Left lung (tissue), 10 donors: Measurements from ENCODE around the gene TSHB. TPM values are rescaled to one million over a fixed set of nuclear protein-coding genes. Genes with fewer than 3 reads are reported as not detected.

ENCODE experiments used
- ATAC-seq: fragments of 200-7000 bp; cut with Tn5 transposase; one replicate; pipeline ENCODE4 v1.9.1; 2020; ENCODE audit warnings: moderate library complexity
- DNase-seq, 4 donors: peaks; one replicate each; pipeline ENCODE4 v3.0.0-alpha.2; 2013 to 2020
- H3K27ac ChIP-seq, 2 donors: fragments of 200-600 bp; sonication (generic) in 1 of 2; one replicate each; pipeline versions ENCODE4 v1.5.0 to v1.8.0; 2020 to 2021
- H3K27me3 ChIP-seq, 2 donors: fragments of 200-600 bp; sonication (generic) in 1 of 2; one replicate each; pipeline versions ENCODE4 v1.5.0 to v1.8.0; 2020 to 2021
- H3K36me3 ChIP-seq, 2 donors: fragments of 200-600 bp; sonication (generic) in 1 of 2; one replicate each; pipeline versions ENCODE4 v1.5.0 to v1.8.0; 2020 to 2021
- H3K4me1 ChIP-seq, 2 donors: fragments of 200-600 bp; one replicate each; pipeline ENCODE4 v1.8.0; 2021
- H3K4me3 ChIP-seq, 2 donors: fragments of 200-600 bp; sonication (generic) in 1 of 2; one replicate each; pipeline versions ENCODE4 v1.5.0 to v1.8.0; 2020 to 2021; ENCODE audit warnings: mild to moderate bottlenecking in 1 of 2
- H3K9me3 ChIP-seq, 2 donors: fragments of 200-600 bp; sonication (generic) in 1 of 2; one replicate each; pipeline versions ENCODE4 v1.5.0 to v1.8.0; 2020 to 2021
- intact Hi-C, 2 donors: fragments of 100-400 bp; cut with DNase I; formaldehyde crosslinking; loops; one replicate each; pipeline versions ENCODE4 v1.11.2 to v1.14.2; 2022
- polyA plus RNA-seq, 6 donors: library from polyadenylated mRNA; unstranded; fragments of 120-200 nt; gene quantifications; one replicate each; pipeline ENCODE4 v1.2.1, GENCODE V29; 2013; ENCODE audit not compliant: insufficient read length in 6 of 6
- total RNA-seq, 2 donors: library from RNA; stranded (reverse); fragmentation: NEBNext Ultra II Directional; extraction: Animal tissue kit (Norgen Biotek cat#: 25700); gene quantifications; one replicate each; pipeline ENCODE4 v1.2.1, GENCODE V29; 2021
- TF ChIP-seq, protein P1 (sequence below), 2 donors: fragments of 200-600 bp; sonication (generic) in 1 of 2; IDR thresholded peaks; one replicate each; pipeline versions ENCODE4 v1.5.0 to v1.8.0; 2021; ENCODE audit warnings: antibody characterized with exemption in 2 of 2
- donor health status: DM: no; HTN: yes; CAD: no.
- donor health status: DM: no; HTN: no; CAD: no.

The TSHB gene
- total and polyA plus RNA-seq, 8 donors = not detected

- no peak overlapping the region for H3K4me3 ChIP-seq
- H3K9me3 ChIP-seq = no peaks in the 10 kb centered on the region
- no peak overlapping the region for H3K27ac ChIP-seq
- DNase-seq = no peak
- no peaks in the 10 kb centered on the region for H3K27me3 ChIP-seq
- peaks cover 0 to 16% of the 10 kb centered on the region in 2 donors for H3K4me1 ChIP-seq
- intact Hi-C loops = no loop called here
- peaks cover 0 to 6% of the 10 kb centered on the region in 2 donors for H3K36me3 ChIP-seq
- TF ChIP-seq, protein P1, sequence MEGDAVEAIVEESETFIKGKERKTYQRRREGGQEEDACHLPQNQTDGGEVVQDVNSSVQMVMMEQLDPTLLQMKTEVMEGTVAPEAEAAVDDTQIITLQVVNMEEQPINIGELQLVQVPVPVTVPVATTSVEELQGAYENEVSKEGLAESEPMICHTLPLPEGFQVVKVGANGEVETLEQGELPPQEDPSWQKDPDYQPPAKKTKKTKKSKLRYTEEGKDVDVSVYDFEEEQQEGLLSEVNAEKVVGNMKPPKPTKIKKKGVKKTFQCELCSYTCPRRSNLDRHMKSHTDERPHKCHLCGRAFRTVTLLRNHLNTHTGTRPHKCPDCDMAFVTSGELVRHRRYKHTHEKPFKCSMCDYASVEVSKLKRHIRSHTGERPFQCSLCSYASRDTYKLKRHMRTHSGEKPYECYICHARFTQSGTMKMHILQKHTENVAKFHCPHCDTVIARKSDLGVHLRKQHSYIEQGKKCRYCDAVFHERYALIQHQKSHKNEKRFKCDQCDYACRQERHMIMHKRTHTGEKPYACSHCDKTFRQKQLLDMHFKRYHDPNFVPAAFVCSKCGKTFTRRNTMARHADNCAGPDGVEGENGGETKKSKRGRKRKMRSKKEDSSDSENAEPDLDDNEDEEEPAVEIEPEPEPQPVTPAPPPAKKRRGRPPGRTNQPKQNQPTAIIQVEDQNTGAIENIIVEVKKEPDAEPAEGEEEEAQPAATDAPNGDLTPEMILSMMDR (IDR thresholded peaks at IDR 0.05) = no peak
- no peak for ATAC-seq
Observed at GRCh38 chr1:115064461-115064860, 34.8 kb downstream of the TSHB start.

DNA sequence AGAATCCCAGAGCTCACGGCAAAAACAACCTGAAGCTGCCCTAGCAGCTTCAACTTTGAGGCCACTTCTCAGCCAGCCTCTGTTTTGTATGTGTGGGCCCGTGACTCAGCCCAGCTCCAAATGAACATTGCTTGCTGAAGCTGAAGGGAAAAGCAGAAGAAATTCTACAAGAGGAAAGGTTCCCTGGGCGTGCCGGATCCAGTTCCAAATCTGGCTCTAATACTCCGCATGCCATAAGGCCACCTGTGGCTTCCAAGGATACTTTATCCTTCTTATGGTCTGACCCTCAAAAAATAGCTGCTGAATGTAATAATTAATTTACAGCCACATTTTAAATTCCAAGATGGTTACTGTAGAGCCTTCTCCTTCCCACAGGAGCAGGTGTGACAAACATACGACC, 35.4 kb downstream of the TSHB start:
- TF ChIP-seq, protein P1 (IDR thresholded peaks at IDR 0.05) = no peak
- H3K4me1 ChIP-seq = peaks cover 0 to 16% of the 10 kb centered on the region in 2 donors
- H3K27me3 ChIP-seq = no peaks in the 10 kb centered on the region
- H3K4me3 ChIP-seq = no peak overlapping the region
- no peak overlapping the region for H3K27ac ChIP-seq
- no peaks in the 10 kb centered on the region for H3K9me3 ChIP-seq
- no peak for ATAC-seq
- intact Hi-C loops = no loop called here
- H3K36me3 ChIP-seq = peaks cover 0 to 6% of the 10 kb centered on the region in 2 donors
- DNase-seq = no peak

DNA sequence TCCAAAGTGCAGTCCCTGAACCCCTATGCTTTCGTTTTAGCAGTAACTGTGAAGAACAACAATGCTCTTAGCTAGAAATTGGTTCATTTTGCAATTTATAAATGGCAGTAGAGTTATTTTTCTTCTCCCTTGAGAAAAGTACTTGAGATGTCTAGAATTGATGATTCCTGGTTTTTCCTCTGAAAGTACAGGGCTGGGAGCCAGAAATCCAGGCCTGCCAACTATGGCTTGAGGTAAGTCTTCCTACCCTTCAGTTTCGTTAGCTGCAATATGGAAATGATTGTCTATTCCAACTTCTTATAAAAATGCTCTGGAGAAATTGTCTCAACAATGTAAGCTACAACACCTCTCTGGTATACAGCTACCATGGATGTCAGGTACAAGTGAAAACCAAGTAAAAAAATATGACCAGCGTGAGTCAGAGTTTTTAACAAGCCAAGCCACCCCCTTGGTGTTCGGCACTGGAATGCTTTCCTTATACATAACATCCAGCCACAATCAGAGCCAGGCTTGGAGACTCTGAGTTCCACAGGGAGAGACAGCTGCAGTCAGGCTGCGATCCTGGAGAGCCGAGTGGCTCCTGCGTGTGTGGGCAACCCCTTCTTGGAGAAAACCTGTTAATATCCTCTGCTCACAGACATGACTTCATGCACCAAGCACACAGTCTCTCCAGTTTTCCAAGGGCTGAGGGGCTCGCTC, 37.7 kb downstream of the TSHB start:
- Histone ChIP-seq H3K9me3 (no peaks in the 10 kb centered on the region), H3K27me3 (no peaks in the 10 kb centered on the region), H3K4me3 (no peak overlapping the region), H3K36me3 (peaks cover 0 to 6% of the 10 kb centered on the region in 2 donors), H3K27ac (no peak overlapping the region), H3K4me1 (peaks cover 0 to 9% of the 10 kb centered on the region in 2 donors)
- intact Hi-C loops = no loop called here
- DNase-seq = no peak
- TF ChIP-seq, protein P1 (IDR thresholded peaks at IDR 0.05) = no peak
- no peak for ATAC-seq

DNA sequence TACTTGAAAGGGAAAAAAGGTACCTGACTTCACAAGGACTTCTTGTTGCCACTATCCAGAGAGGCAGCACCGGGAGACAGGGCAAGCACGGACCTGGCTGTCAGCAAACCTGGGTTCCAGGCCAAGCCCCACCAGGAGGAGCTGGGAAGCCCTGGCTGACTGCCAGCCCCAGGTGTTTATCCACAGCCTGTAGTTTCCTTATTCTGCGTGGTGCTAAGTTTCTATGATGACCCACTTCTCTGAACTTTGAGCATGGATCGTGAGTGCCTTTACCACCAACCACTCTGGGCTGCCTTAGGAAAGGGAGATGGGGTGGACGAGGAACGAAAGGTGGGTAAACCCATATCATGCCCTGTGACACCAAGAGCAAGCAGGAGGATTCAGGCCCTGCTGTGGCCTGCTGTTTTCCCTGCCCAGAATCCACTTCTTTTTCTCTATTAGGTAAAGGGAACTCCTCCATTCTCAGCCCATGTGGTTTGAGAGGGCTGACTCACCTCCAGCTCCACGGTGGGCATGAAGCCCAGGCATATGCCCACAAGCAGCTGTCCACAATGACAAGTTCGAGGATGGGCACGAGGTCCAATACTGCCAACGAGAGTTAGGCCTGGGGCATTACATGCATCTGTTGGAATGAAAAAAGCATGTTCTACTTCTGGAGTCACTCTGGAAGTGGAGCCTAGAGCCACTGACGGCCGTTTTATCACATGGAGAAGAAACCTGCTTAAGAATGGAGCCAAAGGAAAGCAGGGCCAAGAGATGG, 39.4 kb downstream of the TSHB start:
- DNase-seq (peak in 1 of 4 donors; percentile 36), ATAC-seq (peak; percentile 51)
- H3K4me3 ChIP-seq = no peak overlapping the region
- H3K27ac ChIP-seq = no peak overlapping the region
- H3K9me3 ChIP-seq = no peaks in the 10 kb centered on the region
- peaks cover 0 to 6% of the 10 kb centered on the region in 2 donors for H3K36me3 ChIP-seq
- H3K4me1 ChIP-seq = no peaks in the 10 kb centered on the region
- intact Hi-C loops = no loop called here
- TF ChIP-seq, protein P1 (IDR thresholded peaks at IDR 0.05) = no peak
- H3K27me3 ChIP-seq = no peaks in the 10 kb centered on the region

- ATAC-seq (no peak), DNase-seq (no peak)
- intact Hi-C loops = no loop called here
Observed at GRCh38 chr1:115069659-115070308, 40.2 kb downstream of the TSHB start.

More at GRCh38 chr1:115069659-115070308, 40.2 kb downstream of the TSHB start:
- Histone ChIP-seq H3K36me3 (peaks cover 0 to 6% of the 10 kb centered on the region in 2 donors), H3K9me3 (no peaks in the 10 kb centered on the region), H3K27me3 (no peaks in the 10 kb centered on the region), H3K27ac (no peak overlapping the region), H3K4me1 (no peaks in the 10 kb centered on the region), H3K4me3 (no peak overlapping the region)
- TF ChIP-seq, protein P1 (IDR thresholded peaks at IDR 0.05) = no peak
